ENCODE data around the gene NR1D1. TPM values are rescaled to one million over a fixed set of nuclear protein-coding genes. Genes with fewer than 3 reads are reported as not detected.

The NR1D1 gene
- total and polyA plus RNA-seq, 2 experiments from 2014 or later: 2.4 to 5.4 TPM

- Histone ChIP-seq H3K9me2 (ENCODE audit: insufficient read depth) (no peaks in the 10 kb centered on the region), H3K4me1 (ENCODE audit: insufficient read depth) (peaks cover 56% of the 10 kb centered on the region), H3F3A (ENCODE audit: insufficient read depth) (peaks cover 28% of the 10 kb centered on the region), H4K20me1 (ENCODE audit: insufficient read depth) (peaks cover 5% of the 10 kb centered on the region; the same call in 1 of the 2 replicates), H3K36me3 (ENCODE audit: low read depth) (no peaks in the 10 kb centered on the region), H3K9ac (peak overlapping the region; percentile 83), H2AFZ (peak overlapping the region; percentile 78; the same call in 1 of the 2 replicates), H3K27me3 (replicated peaks; ENCODE audit: insufficient read depth) (no peaks in the 10 kb centered on the region), H3K27ac (peak overlapping the region; percentile 84), H3K9me3 (ENCODE audit: low read depth) (no peaks in the 10 kb centered on the region), H3K4me3 (peak overlapping the region; percentile 75), H3K79me2 (ENCODE audit: insufficient read depth) (peaks cover 64% of the 10 kb centered on the region), H3K4me2 (ENCODE audit: unreplicated experiment) (peak overlapping the region; percentile 99)
- in situ Hi-C loops (cut with MboI): no loop called here
- WGBS, 2 experiments (ENCODE audit: low coverage in 1 of 2, low lambda C conversion rate in 2 of 2, missing lambda C conversion rate in 2 of 2): 7 to 14% methylated on average over 10 to 14 of the region's 14 CpGs
- DNase-seq: peak; percentile 94
- TF ChIP-seq EZH2phosphoT487 (IDR thresholded peaks at IDR 0.05; ENCODE audit: insufficient read depth, low read depth) (no peak), EZH2 (IDR thresholded peaks at IDR 0.05; ENCODE audit: insufficient read depth, poor library complexity, severe bottlenecking) (no peak)
These were observed 31.3 kb downstream of the NR1D1 start for GRCh38 chr17:40068917-40069750.

GRCh38 chr17:40068584-40068916, 31.8 kb downstream of the NR1D1 start:
- H3K4me3 ChIP-seq: peak overlapping the region; percentile 75
- no peaks in the 10 kb centered on the region for H3K9me2 ChIP-seq (ENCODE audit: insufficient read depth)
- H3K4me2 ChIP-seq (ENCODE audit: unreplicated experiment): peak overlapping the region; percentile 99
- DNase-seq: no peak
- H2AFZ ChIP-seq: peak overlapping the region; percentile 78; the same call in 1 of the 2 replicates
- peaks cover 62% of the 10 kb centered on the region for H3K4me1 ChIP-seq (ENCODE audit: insufficient read depth)
- no peaks in the 10 kb centered on the region for H3K36me3 ChIP-seq (ENCODE audit: low read depth)
- peaks cover 70% of the 10 kb centered on the region for H3K79me2 ChIP-seq (ENCODE audit: insufficient read depth)
- H3K27me3 ChIP-seq (replicated peaks; ENCODE audit: insufficient read depth): no peaks in the 10 kb centered on the region
- peaks cover 6% of the 10 kb centered on the region; the same call in 1 of the 2 replicates for H4K20me1 ChIP-seq (ENCODE audit: insufficient read depth)
- peak overlapping the region; percentile 83 for H3K9ac ChIP-seq
- WGBS, 2 experiments (ENCODE audit: low coverage in 1 of 2, low lambda C conversion rate in 2 of 2, missing lambda C conversion rate in 2 of 2): 4 to 12% methylated on average over 5 of the region's 5 CpGs
- peak overlapping the region; percentile 84 for H3K27ac ChIP-seq
- no peaks in the 10 kb centered on the region for H3K9me3 ChIP-seq (ENCODE audit: low read depth)
- in situ Hi-C loops (cut with MboI): no loop called here
- peaks cover 26% of the 10 kb centered on the region for H3F3A ChIP-seq (ENCODE audit: insufficient read depth)
- TF ChIP-seq EZH2phosphoT487 (IDR thresholded peaks at IDR 0.05; ENCODE audit: insufficient read depth, low read depth): no peak

- Histone ChIP-seq H3K27me3 (replicated peaks; ENCODE audit: insufficient read depth) (no peaks in the 10 kb centered on the region), H3K79me2 (ENCODE audit: insufficient read depth) (peaks cover 74% of the 10 kb centered on the region), H3K36me3 (ENCODE audit: low read depth) (no peaks in the 10 kb centered on the region), H3K9ac (peak overlapping the region; percentile 83), H3K4me3 (peak overlapping the region; percentile 75), H2AFZ (peak overlapping the region; percentile 78; the same call in 1 of the 2 replicates), H3F3A (ENCODE audit: insufficient read depth) (peaks cover 22% of the 10 kb centered on the region), H3K4me2 (ENCODE audit: unreplicated experiment) (peak overlapping the region; percentile 99), H3K9me2 (ENCODE audit: insufficient read depth) (no peaks in the 10 kb centered on the region), H3K27ac (peak overlapping the region; percentile 84), H3K4me1 (ENCODE audit: insufficient read depth) (peaks cover 62% of the 10 kb centered on the region), H3K9me3 (ENCODE audit: low read depth) (no peaks in the 10 kb centered on the region), H4K20me1 (ENCODE audit: insufficient read depth) (peaks cover 6% of the 10 kb centered on the region; the same call in 1 of the 2 replicates)
- TF ChIP-seq EZH2 (IDR thresholded peaks at IDR 0.05; ENCODE audit: insufficient read depth, poor library complexity, severe bottlenecking) (no peak), EZH2phosphoT487 (IDR thresholded peaks at IDR 0.05; ENCODE audit: insufficient read depth, low read depth) (no peak)
- peak; percentile 55 for DNase-seq
- 21 to 30% methylated on average over 4 of the region's 4 CpGs for WGBS, 2 experiments (ENCODE audit: low coverage in 1 of 2, low lambda C conversion rate in 2 of 2, missing lambda C conversion rate in 2 of 2)
- in situ Hi-C loops (cut with MboI): no loop called here
These were observed 32.2 kb downstream of the NR1D1 start for GRCh38 chr17:40068129-40068581.

DNA sequence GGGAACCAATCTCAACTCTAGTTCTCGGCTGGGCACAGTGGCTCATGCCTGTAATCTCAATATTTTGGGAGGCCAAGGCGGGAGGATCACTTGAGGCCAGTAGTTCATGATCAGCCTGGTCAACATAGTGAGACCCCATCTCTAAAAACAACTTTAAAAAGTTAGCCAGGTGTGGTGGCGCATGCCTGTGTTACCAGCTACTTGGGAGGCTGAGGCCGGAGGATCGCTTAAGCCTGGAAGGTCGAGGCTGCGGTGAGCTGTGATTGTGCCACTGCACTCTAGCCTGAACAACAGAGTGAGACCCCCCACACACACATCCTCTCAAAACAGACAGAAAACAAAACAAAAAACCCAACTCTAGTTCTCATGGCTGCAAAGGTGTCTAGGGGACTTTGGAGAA, 32.7 kb downstream of the NR1D1 start:
- in situ Hi-C loops (cut with MboI): no loop called here
- Histone ChIP-seq H3K4me2 (ENCODE audit: unreplicated experiment) (peak overlapping the region; percentile 99), H3K9me2 (ENCODE audit: insufficient read depth) (no peaks in the 10 kb centered on the region), H3K4me1 (ENCODE audit: insufficient read depth) (peaks cover 59% of the 10 kb centered on the region), H4K20me1 (ENCODE audit: insufficient read depth) (peaks cover 6% of the 10 kb centered on the region; the same call in 1 of the 2 replicates), H3K9ac (peak overlapping the region; percentile 83; the same call in 1 of the 2 replicates), H3K79me2 (ENCODE audit: insufficient read depth) (peaks cover 78% of the 10 kb centered on the region), H2AFZ (no peak overlapping the region), H3K27ac (peak overlapping the region; percentile 84), H3K36me3 (ENCODE audit: low read depth) (no peaks in the 10 kb centered on the region), H3K27me3 (replicated peaks; ENCODE audit: insufficient read depth) (no peaks in the 10 kb centered on the region), H3K4me3 (no peak overlapping the region), H3K9me3 (ENCODE audit: low read depth) (no peaks in the 10 kb centered on the region), H3F3A (ENCODE audit: insufficient read depth) (peaks cover 21% of the 10 kb centered on the region)
- 90 to 92% methylated on average over 7 of the region's 7 CpGs for WGBS, 2 experiments (ENCODE audit: low coverage in 1 of 2, low lambda C conversion rate in 2 of 2, missing lambda C conversion rate in 2 of 2)
- TF ChIP-seq EZH2 (IDR thresholded peaks at IDR 0.05; ENCODE audit: insufficient read depth, poor library complexity, severe bottlenecking) (no peak), EZH2phosphoT487 (IDR thresholded peaks at IDR 0.05; ENCODE audit: insufficient read depth, low read depth) (no peak)
- no peak for DNase-seq
